Liver (tissue), 9 donors: Measurements from ENCODE around the gene NCOR2. TPM values are rescaled to one million over a fixed set of nuclear protein-coding genes. Genes with fewer than 3 reads are reported as not detected.

ENCODE experiments used
- DNase-seq: peaks from one replicate; pipeline ENCODE4 v3.0.0-alpha.2; 2017; ENCODE audit warnings: low spot score
- H3K27ac ChIP-seq, 2 donors: one replicate each; pipeline ENCODE4 v1.7.0; 2013; ENCODE audit warnings: inconsistent platforms in 2 of 2, low read length in 2 of 2, control low read depth in 1 of 2, low read depth in 1 of 2, mild to moderate bottlenecking in 1 of 2
- H3K27me3 ChIP-seq, 4 donors: one replicate each; pipeline versions ENCODE4 v1.6.1 to v1.7.0; 2013; ENCODE audit warnings: low read length in 3 of 4, inconsistent platforms in 1 of 4, mild to moderate bottlenecking in 1 of 4, moderate library complexity in 1 of 4; ENCODE audit not compliant: control insufficient read depth in 4 of 4, insufficient read depth in 4 of 4
- H3K36me3 ChIP-seq, 4 donors: one replicate each; pipeline versions ENCODE4 v1.6.1 to v1.7.0; 2013; ENCODE audit warnings: low read length in 3 of 4, mild to moderate bottlenecking in 3 of 4, low read depth in 1 of 4, moderate library complexity in 1 of 4; ENCODE audit not compliant: control insufficient read depth in 4 of 4, insufficient read depth in 3 of 4
- H3K4me1 ChIP-seq, 4 donors: one replicate each; pipeline versions ENCODE4 v1.6.1 to v1.7.0; 2013; ENCODE audit warnings: low read length in 3 of 4, mild to moderate bottlenecking in 3 of 4, moderate library complexity in 1 of 4; ENCODE audit not compliant: control insufficient read depth in 4 of 4, insufficient read depth in 4 of 4
- H3K4me3 ChIP-seq, 3 donors: one replicate each; pipeline versions ENCODE4 v1.6.1 to v1.7.0; 2013; ENCODE audit warnings: low read length in 3 of 3, control low read depth in 1 of 3, low read depth in 1 of 3, mild to moderate bottlenecking in 1 of 3
- H3K9ac ChIP-seq, 2 donors: one replicate each; pipeline ENCODE4 v1.7.0; 2013; ENCODE audit warnings: low read length in 2 of 2, mild to moderate bottlenecking in 2 of 2, moderate library complexity in 2 of 2, control low read depth in 1 of 2, low read depth in 1 of 2
- H3K9me3 ChIP-seq, 4 donors: one replicate each; pipeline versions ENCODE4 v1.6.1 to v1.7.0; 2013; ENCODE audit warnings: low read length in 3 of 4; ENCODE audit not compliant: control insufficient read depth in 4 of 4
- EGR1 ChIP-seq, 2 donors: IDR thresholded peaks; 2 replicates each; pipeline ENCODE4 v1.6.1; 2016 to 2018; ENCODE audit warnings: antibody characterized with exemption in 2 of 2, low read depth in 2 of 2
- FOXA1 ChIP-seq: IDR thresholded peaks from 2 replicates; pipeline ENCODE4 v1.6.1; 2016; ENCODE audit warnings: antibody characterized with exemption
- FOXA2 ChIP-seq: IDR thresholded peaks from 2 replicates; pipeline ENCODE4 v1.6.1; 2016; ENCODE audit warnings: antibody characterized with exemption
- GABPA ChIP-seq, 2 donors: IDR thresholded peaks in 1 of 2; conservative IDR thresholded peaks in 1 of 2; 2 replicates each; pipeline ENCODE4 v1.6.1; 2016; ENCODE audit warnings: antibody characterized with exemption in 2 of 2, mild to moderate bottlenecking in 1 of 2, moderate library complexity in 1 of 2
- HNF4G ChIP-seq: IDR thresholded peaks from 2 replicates; pipeline ENCODE4 v1.6.1; 2016; ENCODE audit warnings: antibody characterized with exemption
- JUND ChIP-seq, 2 donors: IDR thresholded peaks; 2 replicates each; pipeline ENCODE4 v1.6.1; 2016; ENCODE audit warnings: antibody characterized with exemption in 2 of 2
- NR2F2 ChIP-seq: IDR thresholded peaks from 2 replicates; pipeline ENCODE4 v1.6.1; 2016; ENCODE audit warnings: antibody characterized with exemption
- RXRA ChIP-seq, 2 donors: IDR thresholded peaks; 2 replicates each; pipeline ENCODE4 v1.6.1; 2017 to 2018; ENCODE audit warnings: antibody characterized with exemption in 2 of 2, mild to moderate bottlenecking in 1 of 2
- YY1 ChIP-seq: IDR thresholded peaks from 2 replicates; pipeline ENCODE4 v1.6.1; 2016; ENCODE audit warnings: antibody characterized with exemption, mild to moderate bottlenecking
- WGBS: extraction: QIAGEN DNeasy Blood & Tissue Kit; methylation state at CpG from one replicate; pipeline ENCODE4 v1.1.7; 2013; 5-methylcytosine and 5-hydroxymethylcytosine counted together
- polyA plus RNA-seq, 2 donors: library from polyadenylated mRNA; stranded (reverse) in 1 of 2; unstranded in 1 of 2; fragments of 200-250 nt in 1 of 2; fragments of >200 nt in 1 of 2; fragmentation: Nextera tagmentation in 1 of 2; extraction: Ambion mirVana in 1 of 2; gene quantifications; one replicate each; pipeline versions ENCODE4 v1.2.1 to v1.2.3, GENCODE V29; 2013 to 2015
- total RNA-seq, 2 donors: library from RNA; depleted of rRNA; stranded (reverse); fragments of >200 nt; gene quantifications; one replicate each; pipeline ENCODE4 v1.2.3, GENCODE V29; 2014
- TF ChIP-seq, protein P1 (sequence below): IDR thresholded peaks from 2 replicates; pipeline ENCODE4 v1.6.1; 2016; ENCODE audit warnings: antibody characterized with exemption
- TF ChIP-seq, protein P2 (sequence below): IDR thresholded peaks from 2 replicates; pipeline ENCODE4 v1.6.1; 2016; ENCODE audit warnings: antibody characterized with exemption, mild to moderate bottlenecking
- TF ChIP-seq, protein P3 (sequence below): fragments of 150-350 bp; IDR thresholded peaks from 2 replicates; pipeline ENCODE4 v1.5.1; 2017; ENCODE audit warnings: improper control_type of control experiment, low read depth, low read length; ENCODE audit not compliant: missing input control
- TF ChIP-seq, protein P4 (sequence below): IDR thresholded peaks from 2 replicates; pipeline ENCODE4 v1.6.1; 2016; ENCODE audit warnings: antibody characterized with exemption
- donor health status: healthy.
- donor health status: healthy.
- donor health status: healthy.
- donor health status: healthy.
- donor health status: healthy.

The NCOR2 gene
- total and polyA plus RNA-seq, 4 donors = 7.9 to 31.6 (median 18.1) TPM

DNA sequence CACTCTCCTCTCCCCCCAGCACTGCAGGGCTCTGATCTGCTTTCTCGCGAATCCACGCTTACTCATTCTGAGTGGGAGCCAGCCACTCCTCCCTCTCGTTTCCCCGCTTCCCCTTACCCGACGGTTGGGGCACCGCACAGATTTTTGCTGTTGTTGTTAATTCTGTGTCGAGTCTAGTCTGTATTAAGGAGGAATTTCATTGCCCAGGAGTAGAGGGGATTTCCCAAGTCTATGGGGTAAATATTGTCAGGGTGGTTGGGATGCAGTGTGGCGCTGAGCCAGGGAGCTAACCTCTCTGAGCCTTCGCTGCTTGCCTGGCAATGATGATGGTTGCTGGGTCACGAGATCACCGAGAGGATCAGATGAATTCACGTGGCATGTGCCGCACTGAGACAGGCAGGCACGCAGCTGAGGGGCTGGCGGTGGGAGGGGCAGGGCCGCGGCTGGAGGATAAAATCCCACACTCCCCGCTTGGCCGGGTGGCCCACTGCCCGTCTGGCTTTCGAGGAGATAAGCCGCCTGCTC, 18.5 kb downstream of the NCOR2 start:
- no peak overlapping the region for H3K4me3 ChIP-seq
- no peak for TF ChIP-seq FOXA1
- no peak for TF ChIP-seq JUND (IDR thresholded peaks at IDR 0.05)
- no peak for TF ChIP-seq EGR1 (IDR thresholded peaks at IDR 0.05; ENCODE audit: low read depth in 2 of 2)
- TF ChIP-seq NR2F2 = no peak
- H3K9ac ChIP-seq = no peak overlapping the region
- no peaks in the 10 kb centered on the region for H3K27me3 ChIP-seq
- H3K27ac ChIP-seq = no peak overlapping the region
- WGBS = 69% methylated on average over 24 of the region's 24 CpGs
- no peak for DNase-seq
- H3K36me3 ChIP-seq = no peaks in the 10 kb centered on the region
- no peaks in the 10 kb centered on the region for H3K9me3 ChIP-seq
- H3K4me1 ChIP-seq = peaks cover 0 to 18% (median 5%) of the 10 kb centered on the region in 4 donors

DNA sequence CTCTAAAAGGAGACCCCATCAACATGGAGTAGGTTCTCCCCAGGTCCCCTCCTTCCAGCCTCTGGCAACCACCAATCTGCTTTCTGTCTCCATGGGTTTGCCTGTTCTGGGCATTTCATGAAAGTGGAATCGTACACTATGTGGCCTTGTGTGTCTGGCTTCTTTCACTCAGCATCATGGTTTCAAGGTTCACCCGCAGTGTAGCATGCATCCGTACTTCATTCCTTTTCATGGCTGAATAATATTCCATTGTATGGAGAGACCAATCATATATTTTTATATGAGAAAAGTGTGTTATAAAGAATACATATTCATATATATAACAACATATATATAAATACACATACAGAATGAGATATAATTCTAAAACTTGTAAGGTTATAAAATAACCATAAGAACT, 19.8 kb downstream of the NCOR2 start:
- H3K36me3 ChIP-seq = no peaks in the 10 kb centered on the region
- TF ChIP-seq, protein P1, sequence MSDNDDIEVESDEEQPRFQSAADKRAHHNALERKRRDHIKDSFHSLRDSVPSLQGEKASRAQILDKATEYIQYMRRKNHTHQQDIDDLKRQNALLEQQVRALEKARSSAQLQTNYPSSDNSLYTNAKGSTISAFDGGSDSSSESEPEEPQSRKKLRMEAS = no peak
- no peak for TF ChIP-seq YY1
- TF ChIP-seq, protein P2, sequence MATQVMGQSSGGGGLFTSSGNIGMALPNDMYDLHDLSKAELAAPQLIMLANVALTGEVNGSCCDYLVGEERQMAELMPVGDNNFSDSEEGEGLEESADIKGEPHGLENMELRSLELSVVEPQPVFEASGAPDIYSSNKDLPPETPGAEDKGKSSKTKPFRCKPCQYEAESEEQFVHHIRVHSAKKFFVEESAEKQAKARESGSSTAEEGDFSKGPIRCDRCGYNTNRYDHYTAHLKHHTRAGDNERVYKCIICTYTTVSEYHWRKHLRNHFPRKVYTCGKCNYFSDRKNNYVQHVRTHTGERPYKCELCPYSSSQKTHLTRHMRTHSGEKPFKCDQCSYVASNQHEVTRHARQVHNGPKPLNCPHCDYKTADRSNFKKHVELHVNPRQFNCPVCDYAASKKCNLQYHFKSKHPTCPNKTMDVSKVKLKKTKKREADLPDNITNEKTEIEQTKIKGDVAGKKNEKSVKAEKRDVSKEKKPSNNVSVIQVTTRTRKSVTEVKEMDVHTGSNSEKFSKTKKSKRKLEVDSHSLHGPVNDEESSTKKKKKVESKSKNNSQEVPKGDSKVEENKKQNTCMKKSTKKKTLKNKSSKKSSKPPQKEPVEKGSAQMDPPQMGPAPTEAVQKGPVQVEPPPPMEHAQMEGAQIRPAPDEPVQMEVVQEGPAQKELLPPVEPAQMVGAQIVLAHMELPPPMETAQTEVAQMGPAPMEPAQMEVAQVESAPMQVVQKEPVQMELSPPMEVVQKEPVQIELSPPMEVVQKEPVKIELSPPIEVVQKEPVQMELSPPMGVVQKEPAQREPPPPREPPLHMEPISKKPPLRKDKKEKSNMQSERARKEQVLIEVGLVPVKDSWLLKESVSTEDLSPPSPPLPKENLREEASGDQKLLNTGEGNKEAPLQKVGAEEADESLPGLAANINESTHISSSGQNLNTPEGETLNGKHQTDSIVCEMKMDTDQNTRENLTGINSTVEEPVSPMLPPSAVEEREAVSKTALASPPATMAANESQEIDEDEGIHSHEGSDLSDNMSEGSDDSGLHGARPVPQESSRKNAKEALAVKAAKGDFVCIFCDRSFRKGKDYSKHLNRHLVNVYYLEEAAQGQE = no peak
- TF ChIP-seq GABPA (IDR thresholded peaks at IDR 0.05 in 1 of 2, conservative IDR thresholded peaks at IDR 0.05 in 1 of 2) = no peak
- TF ChIP-seq RXRA (IDR thresholded peaks at IDR 0.05) = no peak
- no peak for TF ChIP-seq HNF4G
- no peak for TF ChIP-seq NR2F2
- TF ChIP-seq, protein P3, sequence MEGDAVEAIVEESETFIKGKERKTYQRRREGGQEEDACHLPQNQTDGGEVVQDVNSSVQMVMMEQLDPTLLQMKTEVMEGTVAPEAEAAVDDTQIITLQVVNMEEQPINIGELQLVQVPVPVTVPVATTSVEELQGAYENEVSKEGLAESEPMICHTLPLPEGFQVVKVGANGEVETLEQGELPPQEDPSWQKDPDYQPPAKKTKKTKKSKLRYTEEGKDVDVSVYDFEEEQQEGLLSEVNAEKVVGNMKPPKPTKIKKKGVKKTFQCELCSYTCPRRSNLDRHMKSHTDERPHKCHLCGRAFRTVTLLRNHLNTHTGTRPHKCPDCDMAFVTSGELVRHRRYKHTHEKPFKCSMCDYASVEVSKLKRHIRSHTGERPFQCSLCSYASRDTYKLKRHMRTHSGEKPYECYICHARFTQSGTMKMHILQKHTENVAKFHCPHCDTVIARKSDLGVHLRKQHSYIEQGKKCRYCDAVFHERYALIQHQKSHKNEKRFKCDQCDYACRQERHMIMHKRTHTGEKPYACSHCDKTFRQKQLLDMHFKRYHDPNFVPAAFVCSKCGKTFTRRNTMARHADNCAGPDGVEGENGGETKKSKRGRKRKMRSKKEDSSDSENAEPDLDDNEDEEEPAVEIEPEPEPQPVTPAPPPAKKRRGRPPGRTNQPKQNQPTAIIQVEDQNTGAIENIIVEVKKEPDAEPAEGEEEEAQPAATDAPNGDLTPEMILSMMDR = no peak
- TF ChIP-seq JUND (IDR thresholded peaks at IDR 0.05) = no peak
- TF ChIP-seq, protein P4, sequence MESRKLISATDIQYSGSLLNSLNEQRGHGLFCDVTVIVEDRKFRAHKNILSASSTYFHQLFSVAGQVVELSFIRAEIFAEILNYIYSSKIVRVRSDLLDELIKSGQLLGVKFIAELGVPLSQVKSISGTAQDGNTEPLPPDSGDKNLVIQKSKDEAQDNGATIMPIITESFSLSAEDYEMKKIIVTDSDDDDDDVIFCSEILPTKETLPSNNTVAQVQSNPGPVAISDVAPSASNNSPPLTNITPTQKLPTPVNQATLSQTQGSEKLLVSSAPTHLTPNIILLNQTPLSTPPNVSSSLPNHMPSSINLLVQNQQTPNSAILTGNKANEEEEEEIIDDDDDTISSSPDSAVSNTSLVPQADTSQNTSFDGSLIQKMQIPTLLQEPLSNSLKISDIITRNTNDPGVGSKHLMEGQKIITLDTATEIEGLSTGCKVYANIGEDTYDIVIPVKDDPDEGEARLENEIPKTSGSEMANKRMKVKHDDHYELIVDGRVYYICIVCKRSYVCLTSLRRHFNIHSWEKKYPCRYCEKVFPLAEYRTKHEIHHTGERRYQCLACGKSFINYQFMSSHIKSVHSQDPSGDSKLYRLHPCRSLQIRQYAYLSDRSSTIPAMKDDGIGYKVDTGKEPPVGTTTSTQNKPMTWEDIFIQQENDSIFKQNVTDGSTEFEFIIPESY = no peak
- TF ChIP-seq FOXA2 = no peak
- WGBS = 99% methylated on average over 3 of the region's 3 CpGs

More for the DNA sequence above, 19.8 kb downstream of the NCOR2 start:
- DNase-seq = no peak
- Histone ChIP-seq H3K9me3 (no peaks in the 10 kb centered on the region), H3K27me3 (no peaks in the 10 kb centered on the region), H3K4me1 (peaks cover 0 to 21% (median 4%) of the 10 kb centered on the region in 4 donors), H3K4me3 (no peak overlapping the region), H3K9ac (no peak overlapping the region), H3K27ac (no peak overlapping the region)
